Spleen (tissue), 11 donors: ENCODE data around the gene LRP1B. TPM values are rescaled to one million over a fixed set of nuclear protein-coding genes. Genes with fewer than 3 reads are reported as not detected.

Experiments used
- DNase-seq: peaks from one replicate; pipeline ENCODE4 v3.0.0-alpha.2; 2020
- H3K27ac ChIP-seq, 8 donors: fragments of 200-600 bp; sonication (generic) in 7 of 8; 1 replicate in 4 of 8; 2 replicates in 4 of 8; pipeline versions ENCODE4 v1.5.0 to v1.8.0; 2016 to 2021; ENCODE audit warnings: inconsistent platforms in 4 of 8, mild to moderate bottlenecking in 4 of 8, moderate library complexity in 1 of 8
- H3K27me3 ChIP-seq, 7 donors: fragments of 200-600 bp; sonication (generic) in 6 of 7; replicated peaks in 1 of 7; 1 replicate in 4 of 7; 2 replicates in 3 of 7; pipeline versions ENCODE4 v1.5.0 to v1.8.0; 2016 to 2021; ENCODE audit warnings: inconsistent platforms in 3 of 7, mild to moderate bottlenecking in 1 of 7
- H3K36me3 ChIP-seq, 6 donors: fragments of 200-600 bp; sonication (generic) in 5 of 6; 1 replicate in 4 of 6; 2 replicates in 2 of 6; pipeline versions ENCODE4 v1.5.0 to v1.8.0; 2016 to 2021; ENCODE audit warnings: inconsistent platforms in 2 of 6
- H3K4me1 ChIP-seq, 6 donors: fragments of 200-600 bp; sonication (generic) in 5 of 6; 1 replicate in 3 of 6; 2 replicates in 3 of 6; pipeline versions ENCODE4 v1.5.0 to v1.8.0; 2016 to 2021; ENCODE audit warnings: inconsistent platforms in 3 of 6
- H3K4me3 ChIP-seq, 8 donors: fragments of 200-600 bp; sonication (generic) in 7 of 8; 1 replicate in 4 of 8; 2 replicates in 4 of 8; pipeline versions ENCODE4 v1.5.0 to v1.8.0; 2016 to 2021; ENCODE audit warnings: inconsistent platforms in 4 of 8, mild to moderate bottlenecking in 4 of 8, moderate library complexity in 2 of 8
- H3K9me3 ChIP-seq, 8 donors: fragments of 200-600 bp; sonication (generic) in 7 of 8; 1 replicate in 4 of 8; 2 replicates in 4 of 8; pipeline versions ENCODE4 v1.5.0 to v1.8.0; 2016 to 2021; ENCODE audit warnings: inconsistent platforms in 4 of 8
- CTCF ChIP-seq, 11 experiments: fragments of 200-600 bp in 7 of 11; fragments of 450-650 bp in 4 of 11; sonication (generic) in 4 of 11; IDR thresholded peaks in 8 of 11; conservative IDR thresholded peaks in 3 of 11; 1 replicate in 7 of 11; 2 replicates in 4 of 11; pipeline versions ENCODE4 v1.4.0 to v1.8.0; 2016 to 2021; ENCODE audit warnings: antibody characterized with exemption in 11 of 11, inconsistent platforms in 4 of 11, mild to moderate bottlenecking in 1 of 11
- POLR2A ChIP-seq, 3 donors: fragments of 450-650 bp; IDR thresholded peaks; one replicate each; pipeline ENCODE4 v1.5.1; 2017; ENCODE audit warnings: antibody characterized with exemption in 3 of 3, mild to moderate bottlenecking in 1 of 3
- POLR2AphosphoS5 ChIP-seq, 3 donors: sonication (generic); formaldehyde crosslinking; IDR thresholded peaks; one replicate each; pipeline ENCODE4 v1.5.1; 2017; ENCODE audit warnings: antibody characterized with exemption in 3 of 3
- WGBS, 5 donors: extraction: QIAGEN DNeasy Blood & Tissue Kit in 3 of 5; methylation state at CpG; one replicate each; pipeline versions ENCODE4 v1.1.5 to v1.1.7; 2013 to 2018; 5-methylcytosine and 5-hydroxymethylcytosine counted together
- intact Hi-C: fragments of 100-400 bp; cut with DNase I; formaldehyde crosslinking; loops from one replicate; pipeline ENCODE4 v1.15.0; 2023; ENCODE audit warnings: low total_unique reads
- polyA plus RNA-seq, 3 donors: library from polyadenylated mRNA; stranded (reverse); fragments of 200-250 nt; gene quantifications; one replicate each; pipeline ENCODE4 v1.2.1, GENCODE V29; 2013
- total RNA-seq, 7 donors: library from RNA; depleted of rRNA in 3 of 7; stranded (reverse); fragments of >200 nt in 3 of 7; fragmentation: NEBNext Ultra II Directional in 4 of 7; extraction: Animal tissue kit (Norgen Biotek cat#: 25700) in 4 of 7; gene quantifications; one replicate each; pipeline versions ENCODE4 v1.1.0 to v1.2.1, GENCODE V29; 2016 to 2021
- donor health status: healthy with polysubstance abuse.
- donor health status: DM: no; HTN: no; CAD: no; lungs with moderate emphysema.
- donor health status: DM: no; HTN: no; CAD: no.
- donor health status: Bipolar disorder and iron deficiency.
- donor health status: healthy.
- donor health status: DM: no; HTN: no; CAD: no.
- donor health status: DM: yes; HTN: yes; CAD: no.

The LRP1B gene
- total and polyA plus RNA-seq, 10 donors = 0.02 to 0.85 (median 0.08) TPM; not detected in 2

GRCh38 chr2:141591787-141592186 lies 539.0 kb downstream of the LRP1B start:
- Histone ChIP-seq H3K4me1 (no peaks in the 10 kb centered on the region), H3K9me3 (peaks cover 0 to 22% (median 5%) of the 10 kb centered on the region in 8 donors), H3K27ac (no peak overlapping the region), H3K4me3 (no peak overlapping the region), H3K27me3 (no peaks in the 10 kb centered on the region), H3K36me3 (no peaks in the 10 kb centered on the region)
- no peak for TF ChIP-seq POLR2A (IDR thresholded peaks at IDR 0.05)
- no peak for TF ChIP-seq CTCF (IDR thresholded peaks at IDR 0.05 in 8 of 11, conservative IDR thresholded peaks at IDR 0.05 in 3 of 11)
- no peak for TF ChIP-seq POLR2AphosphoS5 (IDR thresholded peaks at IDR 0.05)
- DNase-seq = no peak
- WGBS, 5 donors = 47 to 85% (median 56%) methylated on average over 3 of the region's 3 CpGs
- intact Hi-C loops = no loop called here

- H3K27me3 ChIP-seq = no peaks in the 10 kb centered on the region
- 84 to 97% (median 86%) methylated on average over 5 of the region's 5 CpGs for WGBS, 5 donors
- no peak overlapping the region for H3K27ac ChIP-seq
- TF ChIP-seq POLR2A (IDR thresholded peaks at IDR 0.05) (no peak), CTCF (IDR thresholded peaks at IDR 0.05 in 8 of 11, conservative IDR thresholded peaks at IDR 0.05 in 3 of 11) (no peak), POLR2AphosphoS5 (IDR thresholded peaks at IDR 0.05) (no peak)
- H3K4me1 ChIP-seq = no peaks in the 10 kb centered on the region
- no peak for DNase-seq
- H3K9me3 ChIP-seq = peaks cover 0 to 22% (median 5%) of the 10 kb centered on the region in 8 donors
- no peak overlapping the region for H3K4me3 ChIP-seq
- H3K36me3 ChIP-seq = no peaks in the 10 kb centered on the region
- intact Hi-C loops = no loop called here
Measured at GRCh38 chr2:141590620-141591019, 540.2 kb downstream of the LRP1B start.

GRCh38 chr2:141589314-141589713 lies 541.5 kb downstream of the LRP1B start:
- H3K9me3 ChIP-seq = peaks cover 0 to 20% (median 5%) of the 10 kb centered on the region in 8 donors
- no peak for DNase-seq
- no peaks in the 10 kb centered on the region for H3K4me1 ChIP-seq
- no peak overlapping the region for H3K4me3 ChIP-seq
- no peaks in the 10 kb centered on the region for H3K36me3 ChIP-seq
- TF ChIP-seq POLR2AphosphoS5 (IDR thresholded peaks at IDR 0.05) (no peak), POLR2A (IDR thresholded peaks at IDR 0.05) (no peak)
- no peak overlapping the region for H3K27ac ChIP-seq
- WGBS, 5 donors = 70 to 84% (median 75%) methylated on average over 7 of the region's 7 CpGs
- intact Hi-C loops = no loop called here
- H3K27me3 ChIP-seq = no peaks in the 10 kb centered on the region

GRCh38 chr2:141586985-141587384 lies 543.8 kb downstream of the LRP1B start:
- H3K27me3 ChIP-seq = no peaks in the 10 kb centered on the region
- TF ChIP-seq CTCF (IDR thresholded peaks at IDR 0.05 in 8 of 11, conservative IDR thresholded peaks at IDR 0.05 in 3 of 11) (no peak), POLR2AphosphoS5 (IDR thresholded peaks at IDR 0.05) (no peak), POLR2A (IDR thresholded peaks at IDR 0.05) (no peak)
- H3K36me3 ChIP-seq = no peaks in the 10 kb centered on the region
- intact Hi-C loops = no loop called here
- 82 to 91% (median 86%) methylated on average over 1 of the region's 1 CpG for WGBS, 5 donors
- no peak overlapping the region for H3K27ac ChIP-seq
- no peak overlapping the region for H3K4me3 ChIP-seq
- peaks cover 0 to 7% (median 1%) of the 10 kb centered on the region in 8 donors for H3K9me3 ChIP-seq
- no peak for DNase-seq
- H3K4me1 ChIP-seq = no peaks in the 10 kb centered on the region

- H3K27me3 ChIP-seq = no peaks in the 10 kb centered on the region
- no peak for TF ChIP-seq CTCF (IDR thresholded peaks at IDR 0.05 in 8 of 11, conservative IDR thresholded peaks at IDR 0.05 in 3 of 11)
- TF ChIP-seq POLR2A (IDR thresholded peaks at IDR 0.05) = no peak
- no peak for TF ChIP-seq POLR2AphosphoS5 (IDR thresholded peaks at IDR 0.05)
- no peak overlapping the region for H3K27ac ChIP-seq
- intact Hi-C loops = no loop called here
- 83 to 94% (median 88%) methylated on average over 3 of the region's 3 CpGs for WGBS, 5 donors
- H3K4me3 ChIP-seq = no peak overlapping the region
- no peaks in the 10 kb centered on the region for H3K9me3 ChIP-seq
- no peaks in the 10 kb centered on the region for H3K36me3 ChIP-seq
- no peak for DNase-seq
- no peaks in the 10 kb centered on the region for H3K4me1 ChIP-seq
Measured at GRCh38 chr2:141582213-141582612, 548.6 kb downstream of the LRP1B start.
